Lung (tissue), 12 donors: ENCODE data around the gene SH3PXD2B. TPM values are rescaled to one million over a fixed set of nuclear protein-coding genes. Genes with fewer than 3 reads are reported as not detected.

Source experiments
- ATAC-seq: fragments of 200-7000 bp; cut with Tn5 transposase; one replicate; pipeline ENCODE4 v1.9.1; 2020; ENCODE audit warnings: moderate number of reproducible peaks; ENCODE audit not compliant: insufficient read depth, low FRiP score
- DNase-seq, 3 donors: peaks; one replicate each; pipeline ENCODE4 v3.0.0-alpha.2; 2013 to 2017
- H3K27ac ChIP-seq, 2 donors: one replicate each; pipeline ENCODE4 v1.5.1; 2013; ENCODE audit warnings: mild to moderate bottlenecking in 2 of 2, moderate library complexity in 2 of 2, control low read depth in 1 of 2, inconsistent platforms in 1 of 2, low read depth in 1 of 2, low read length in 1 of 2
- H3K27me3 ChIP-seq, 3 donors: one replicate each; pipeline ENCODE4 v1.5.1; 2013; ENCODE audit warnings: low read length in 2 of 3; ENCODE audit not compliant: control insufficient read depth in 3 of 3, insufficient read depth in 3 of 3
- H3K36me3 ChIP-seq, 4 donors: one replicate each; pipeline ENCODE4 v1.5.1; 2013; ENCODE audit warnings: low read length in 4 of 4, mild to moderate bottlenecking in 1 of 4, moderate library complexity in 1 of 4; ENCODE audit not compliant: control insufficient read depth in 4 of 4, insufficient read depth in 4 of 4
- H3K4me1 ChIP-seq, 5 donors: one replicate each; pipeline ENCODE4 v1.5.1; 2013; ENCODE audit warnings: low read length in 5 of 5, mild to moderate bottlenecking in 2 of 5, moderate library complexity in 1 of 5; ENCODE audit not compliant: control insufficient read depth in 5 of 5, insufficient read depth in 5 of 5
- H3K4me3 ChIP-seq: one replicate; pipeline ENCODE4 v1.5.1; 2013; ENCODE audit warnings: mild to moderate bottlenecking, control low read depth, moderate library complexity
- H3K9ac ChIP-seq, 2 donors: one replicate each; pipeline ENCODE4 v1.5.1; 2013; ENCODE audit warnings: low read length in 2 of 2, control low read depth in 1 of 2; ENCODE audit not compliant: insufficient read depth in 1 of 2
- H3K9me3 ChIP-seq, 4 donors: one replicate each; pipeline ENCODE4 v1.5.1; 2013; ENCODE audit warnings: low read length in 3 of 4, mild to moderate bottlenecking in 1 of 4, moderate library complexity in 1 of 4; ENCODE audit not compliant: control insufficient read depth in 4 of 4, insufficient read depth in 3 of 4
- WGBS, 2 donors: extraction: QIAGEN DNeasy Blood & Tissue Kit; methylation state at CpG; one replicate each; pipeline ENCODE4 v1.1.7; 2013; 5-methylcytosine and 5-hydroxymethylcytosine counted together
- polyA plus RNA-seq, 2 donors: library from polyadenylated mRNA; stranded (reverse); fragments of 200-250 nt; gene quantifications; one replicate each; pipeline ENCODE4 v1.2.1, GENCODE V29; 2013
- total RNA-seq, 2 donors: library from RNA; depleted of rRNA in 1 of 2; stranded (reverse); fragments of >200 nt in 1 of 2; gene quantifications; one replicate each; pipeline ENCODE4 v1.2.1, GENCODE V29; 2014 to 2021
- TF ChIP-seq, protein P1 (sequence below): IDR thresholded peaks from 2 replicates; pipeline ENCODE4 v1.5.1; 2012; ENCODE audit warnings: mild to moderate bottlenecking; ENCODE audit errors: control extremely low read depth, extremely low read depth
- donor health status: control.
- donor health status: control.
- donor health status: Bipolar disorder and iron deficiency.
- donor health status: healthy.
- donor health status: DM: yes; HTN: yes; CAD: no.

The SH3PXD2B gene
- total and polyA plus RNA-seq, 4 donors: 8.0 to 56.0 (median 21.4) TPM

- ATAC-seq: no peak
- Histone ChIP-seq H3K9me3 (no peaks in the 10 kb centered on the region), H3K36me3 (peaks cover 0 to 3% (median 0%) of the 10 kb centered on the region in 4 donors), H3K9ac (no peak overlapping the region), H3K4me1 (peaks cover 2 to 41% (median 24%) of the 10 kb centered on the region in 5 donors), H3K27ac (no peak overlapping the region), H3K4me3 (no peak overlapping the region), H3K27me3 (no peaks in the 10 kb centered on the region)
- DNase-seq: peak; percentile 56 to 70 (median 66)
- 81 to 93% methylated on average over 7 of the region's 7 CpGs for WGBS, 2 donors
- TF ChIP-seq, protein P1, sequence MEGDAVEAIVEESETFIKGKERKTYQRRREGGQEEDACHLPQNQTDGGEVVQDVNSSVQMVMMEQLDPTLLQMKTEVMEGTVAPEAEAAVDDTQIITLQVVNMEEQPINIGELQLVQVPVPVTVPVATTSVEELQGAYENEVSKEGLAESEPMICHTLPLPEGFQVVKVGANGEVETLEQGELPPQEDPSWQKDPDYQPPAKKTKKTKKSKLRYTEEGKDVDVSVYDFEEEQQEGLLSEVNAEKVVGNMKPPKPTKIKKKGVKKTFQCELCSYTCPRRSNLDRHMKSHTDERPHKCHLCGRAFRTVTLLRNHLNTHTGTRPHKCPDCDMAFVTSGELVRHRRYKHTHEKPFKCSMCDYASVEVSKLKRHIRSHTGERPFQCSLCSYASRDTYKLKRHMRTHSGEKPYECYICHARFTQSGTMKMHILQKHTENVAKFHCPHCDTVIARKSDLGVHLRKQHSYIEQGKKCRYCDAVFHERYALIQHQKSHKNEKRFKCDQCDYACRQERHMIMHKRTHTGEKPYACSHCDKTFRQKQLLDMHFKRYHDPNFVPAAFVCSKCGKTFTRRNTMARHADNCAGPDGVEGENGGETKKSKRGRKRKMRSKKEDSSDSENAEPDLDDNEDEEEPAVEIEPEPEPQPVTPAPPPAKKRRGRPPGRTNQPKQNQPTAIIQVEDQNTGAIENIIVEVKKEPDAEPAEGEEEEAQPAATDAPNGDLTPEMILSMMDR: no peak
Measured at GRCh38 chr5:172434251-172434650, 20.1 kb downstream of the SH3PXD2B start.

GRCh38 chr5:172433513-172433912 lies 20.8 kb downstream of the SH3PXD2B start:
- no peak overlapping the region for H3K4me3 ChIP-seq
- no peaks in the 10 kb centered on the region for H3K9me3 ChIP-seq
- ATAC-seq (no peak), DNase-seq (no peak)
- TF ChIP-seq, protein P1: no peak
- H3K36me3 ChIP-seq: peaks cover 0 to 3% (median 0%) of the 10 kb centered on the region in 4 donors
- H3K4me1 ChIP-seq: peaks cover 2 to 46% (median 27%) of the 10 kb centered on the region in 5 donors
- H3K27ac ChIP-seq: no peak overlapping the region
- WGBS, 2 donors: 91 to 93% methylated on average over 7 of the region's 7 CpGs
- no peaks in the 10 kb centered on the region for H3K27me3 ChIP-seq
- H3K9ac ChIP-seq: no peak overlapping the region

- Histone ChIP-seq H3K9me3 (no peaks in the 10 kb centered on the region), H3K36me3 (peaks cover 0 to 3% (median 0%) of the 10 kb centered on the region in 4 donors), H3K9ac (no peak overlapping the region), H3K27ac (no peak overlapping the region), H3K4me3 (no peak overlapping the region), H3K4me1 (peaks cover 2 to 43% (median 25%) of the 10 kb centered on the region in 5 donors), H3K27me3 (no peaks in the 10 kb centered on the region)
- no peak for ATAC-seq
- TF ChIP-seq, protein P1: no peak
- no peak for DNase-seq
- 89 to 95% methylated on average over 3 of the region's 3 CpGs for whole genome bisulfite sequencing, 2 donors
Measured at GRCh38 chr5:172433071-172433470, 21.3 kb downstream of the SH3PXD2B start.

DNA sequence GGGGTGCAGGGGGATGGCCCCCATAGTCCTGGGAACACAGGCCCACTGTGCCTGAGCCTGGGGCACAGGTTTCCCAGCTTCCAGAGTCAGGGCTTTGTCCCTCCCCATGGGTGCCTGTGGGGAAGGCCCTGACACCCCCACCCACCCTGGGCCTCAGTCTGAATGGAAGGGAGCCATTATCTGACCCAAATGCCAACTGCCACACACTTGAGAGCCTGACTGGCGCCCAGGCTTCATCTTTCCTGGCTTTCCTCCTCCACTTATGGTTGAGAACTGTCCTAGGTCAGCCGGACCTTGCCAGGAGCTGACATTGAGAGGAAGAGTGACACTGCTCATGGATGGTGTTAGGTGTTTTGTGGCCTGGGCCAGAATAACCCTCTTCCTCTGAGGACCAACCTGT lies 24.0 kb downstream of the SH3PXD2B start:
- H3K4me3 ChIP-seq: no peak overlapping the region
- H3K4me1 ChIP-seq: peaks cover 0 to 38% (median 17%) of the 10 kb centered on the region in 5 donors
- no peaks in the 10 kb centered on the region for H3K27me3 ChIP-seq
- DNase-seq: no peak
- H3K9ac ChIP-seq: no peak overlapping the region
- WGBS, 2 donors: 79 to 85% methylated on average over 2 of the region's 2 CpGs
- H3K27ac ChIP-seq: peak overlapping the region in 1 of 2 donors; percentile 88
- no peak for ATAC-seq
- no peaks in the 10 kb centered on the region for H3K9me3 ChIP-seq
- H3K36me3 ChIP-seq: peaks cover 0 to 3% (median 0%) of the 10 kb centered on the region in 4 donors
- TF ChIP-seq, protein P1: no peak
